ENCODE results near the gene RRN3. TPM values are rescaled to one million over a fixed set of nuclear protein-coding genes. Genes with fewer than 3 reads are reported as not detected.

RRN3 gene
- total RNA-seq, 2 donors from 2014 or later = 12.9 to 16.9 TPM

DNA sequence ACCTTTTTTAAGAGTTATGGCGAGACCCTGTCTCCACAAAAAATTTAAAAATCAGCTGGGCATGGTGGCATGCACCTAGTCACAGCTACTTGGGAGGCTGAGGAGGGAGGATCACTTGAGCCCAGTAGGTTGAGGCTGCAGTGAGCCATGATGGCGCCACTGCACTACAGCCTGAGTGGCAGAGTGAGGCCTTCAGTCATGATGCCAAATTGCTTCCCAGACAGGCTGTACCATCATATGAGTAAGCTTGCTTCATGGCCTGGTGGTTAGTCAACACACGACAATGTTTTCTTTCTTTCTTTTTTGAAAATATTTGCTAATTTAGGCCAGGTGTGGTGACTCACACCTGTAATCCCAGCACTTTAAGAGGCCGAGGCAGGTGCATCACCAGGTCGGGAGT lies 50.7 kb downstream of the RRN3 start:
- H3K4me3 ChIP-seq = no peak overlapping the region
- TF ChIP-seq, protein P1, sequence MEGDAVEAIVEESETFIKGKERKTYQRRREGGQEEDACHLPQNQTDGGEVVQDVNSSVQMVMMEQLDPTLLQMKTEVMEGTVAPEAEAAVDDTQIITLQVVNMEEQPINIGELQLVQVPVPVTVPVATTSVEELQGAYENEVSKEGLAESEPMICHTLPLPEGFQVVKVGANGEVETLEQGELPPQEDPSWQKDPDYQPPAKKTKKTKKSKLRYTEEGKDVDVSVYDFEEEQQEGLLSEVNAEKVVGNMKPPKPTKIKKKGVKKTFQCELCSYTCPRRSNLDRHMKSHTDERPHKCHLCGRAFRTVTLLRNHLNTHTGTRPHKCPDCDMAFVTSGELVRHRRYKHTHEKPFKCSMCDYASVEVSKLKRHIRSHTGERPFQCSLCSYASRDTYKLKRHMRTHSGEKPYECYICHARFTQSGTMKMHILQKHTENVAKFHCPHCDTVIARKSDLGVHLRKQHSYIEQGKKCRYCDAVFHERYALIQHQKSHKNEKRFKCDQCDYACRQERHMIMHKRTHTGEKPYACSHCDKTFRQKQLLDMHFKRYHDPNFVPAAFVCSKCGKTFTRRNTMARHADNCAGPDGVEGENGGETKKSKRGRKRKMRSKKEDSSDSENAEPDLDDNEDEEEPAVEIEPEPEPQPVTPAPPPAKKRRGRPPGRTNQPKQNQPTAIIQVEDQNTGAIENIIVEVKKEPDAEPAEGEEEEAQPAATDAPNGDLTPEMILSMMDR (IDR thresholded peaks at IDR 0.05) = no peak
- no peaks in the 10 kb centered on the region for H3K9me3 ChIP-seq
- H3K36me3 ChIP-seq = peaks cover 45% of the 10 kb centered on the region
- peaks cover 0 to 11% of the 10 kb centered on the region in 2 donors for H3K4me1 ChIP-seq
- no peak for DNase-seq (ENCODE audit: low spot score)
- H3K27me3 ChIP-seq = no peaks in the 10 kb centered on the region
- no peak overlapping the region for H3K27ac ChIP-seq

DNA sequence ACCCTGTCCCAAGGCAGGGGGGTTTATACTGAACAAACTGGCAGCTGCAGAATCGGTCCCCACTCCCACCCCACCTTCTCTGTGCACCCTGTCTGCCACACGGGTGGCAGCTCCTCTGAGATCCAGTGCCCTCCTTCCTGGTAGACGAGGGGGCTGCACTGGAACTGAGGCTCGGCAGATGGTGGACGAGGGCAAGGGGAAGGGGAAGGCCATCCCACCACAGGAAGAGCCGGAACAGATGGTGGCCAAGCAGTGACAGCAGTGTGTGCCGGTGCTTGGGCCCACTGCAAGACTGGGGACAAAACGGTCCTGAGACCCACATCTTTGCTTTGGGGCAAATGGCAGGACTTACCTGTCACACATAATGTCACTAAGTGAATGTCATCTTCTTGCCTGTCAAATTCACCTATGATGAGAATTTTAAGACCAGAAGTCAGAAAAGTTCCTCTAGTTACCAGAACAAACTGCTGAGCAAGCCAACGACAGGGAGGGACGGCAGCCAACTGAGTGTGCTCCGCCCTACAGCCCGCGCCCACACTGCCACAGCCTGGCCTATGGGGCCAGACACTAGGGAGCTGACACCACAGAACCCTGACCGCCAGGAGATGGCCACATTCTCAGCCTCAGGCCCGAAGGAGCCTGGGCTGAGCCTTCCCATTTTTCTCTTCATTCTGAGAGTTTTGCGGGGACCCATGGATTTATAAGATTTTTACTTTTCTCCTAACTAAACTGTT lies 52.6 kb downstream of the RRN3 start:
- TF ChIP-seq, protein P1 (IDR thresholded peaks at IDR 0.05) = peak in 1 of 2 donors; percentile 35
- Histone ChIP-seq H3K9me3 (no peaks in the 10 kb centered on the region), H3K4me1 (peaks cover 0 to 11% of the 10 kb centered on the region in 2 donors), H3K36me3 (peaks cover 56% of the 10 kb centered on the region), H3K4me3 (no peak overlapping the region), H3K27me3 (no peaks in the 10 kb centered on the region), H3K27ac (peak overlapping the region; percentile 35 to 45)
- peak; percentile 89 for DNase-seq (ENCODE audit: low spot score)

- TF ChIP-seq, protein P1 (IDR thresholded peaks at IDR 0.05) = no peak
- Histone ChIP-seq H3K9me3 (no peaks in the 10 kb centered on the region), H3K36me3 (peaks cover 73% of the 10 kb centered on the region), H3K4me1 (peaks cover 0 to 30% of the 10 kb centered on the region in 2 donors), H3K4me3 (no peak overlapping the region), H3K27ac (no peak overlapping the region), H3K27me3 (no peaks in the 10 kb centered on the region)
- DNase-seq (ENCODE audit: low spot score) = no peak
These were observed 55.4 kb downstream of the RRN3 start for GRCh38 chr16:15038689-15039088.

DNA sequence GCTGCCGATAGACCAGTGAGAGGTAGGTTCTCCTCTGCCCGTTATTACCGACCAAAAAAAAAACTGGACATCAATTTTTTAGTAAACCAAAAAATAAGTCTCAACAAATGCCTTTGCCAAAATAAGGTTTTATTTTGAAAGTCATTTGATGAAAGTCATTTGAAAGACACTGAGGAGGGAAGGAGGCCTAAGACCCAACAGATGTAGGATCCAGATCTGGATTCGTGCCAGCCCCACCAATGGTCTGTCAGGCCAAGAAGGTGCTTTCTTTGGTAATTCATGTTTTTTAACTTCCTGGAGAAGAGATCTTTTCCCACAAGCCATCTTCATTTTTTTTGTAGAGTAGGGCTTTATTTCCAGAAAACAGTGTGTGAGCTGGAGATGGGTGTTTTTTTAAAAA lies 56.3 kb downstream of the RRN3 start:
- H3K36me3 ChIP-seq = peaks cover 81% of the 10 kb centered on the region

DNA sequence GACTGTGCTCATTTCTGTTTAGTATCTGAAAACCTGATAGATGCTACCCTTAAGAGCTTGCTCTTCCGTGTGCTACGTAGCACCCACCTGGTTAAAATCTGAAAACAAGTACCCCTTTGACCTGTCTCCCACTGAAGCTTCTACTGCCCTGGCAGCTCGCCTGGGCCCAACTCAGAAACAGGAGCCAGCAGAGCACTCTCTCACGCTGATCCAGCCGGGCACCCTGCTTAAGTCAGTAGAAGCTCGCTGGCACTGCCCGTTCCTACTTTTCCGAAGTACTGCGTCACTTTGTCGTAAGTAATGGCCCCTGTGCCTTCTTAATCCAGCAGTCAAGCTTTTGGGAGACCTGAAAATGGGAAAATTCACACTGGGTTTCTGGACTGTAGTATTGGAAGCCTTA lies 57.1 kb downstream of the RRN3 start:
- H3K27ac ChIP-seq = no peak overlapping the region
- no peak overlapping the region for H3K4me3 ChIP-seq
- H3K4me1 ChIP-seq = peaks cover 0 to 35% of the 10 kb centered on the region in 2 donors
- no peak for DNase-seq (ENCODE audit: low spot score)
- TF ChIP-seq, protein P1 (IDR thresholded peaks at IDR 0.05) = no peak
- H3K27me3 ChIP-seq = no peaks in the 10 kb centered on the region
- H3K36me3 ChIP-seq = peaks cover 89% of the 10 kb centered on the region
- no peaks in the 10 kb centered on the region for H3K9me3 ChIP-seq

More for the DNA sequence above, 56.3 kb downstream of the RRN3 start:
- Histone ChIP-seq H3K9me3 (no peaks in the 10 kb centered on the region), H3K4me1 (peaks cover 0 to 39% of the 10 kb centered on the region in 2 donors), H3K27ac (no peak overlapping the region), H3K4me3 (no peak overlapping the region), H3K27me3 (no peaks in the 10 kb centered on the region)
- DNase-seq (ENCODE audit: low spot score) = no peak
- TF ChIP-seq, protein P1 (IDR thresholded peaks at IDR 0.05) = no peak

Measured in right atrium auricular region (tissue), 2 donors.